ENCODE measurements around the gene FGF12.

- TF ChIP-seq EZH2 (IDR thresholded peaks at IDR 0.05; ENCODE audit: low read length, missing control alignments): no peak
- TF ChIP-seq, protein P1, sequence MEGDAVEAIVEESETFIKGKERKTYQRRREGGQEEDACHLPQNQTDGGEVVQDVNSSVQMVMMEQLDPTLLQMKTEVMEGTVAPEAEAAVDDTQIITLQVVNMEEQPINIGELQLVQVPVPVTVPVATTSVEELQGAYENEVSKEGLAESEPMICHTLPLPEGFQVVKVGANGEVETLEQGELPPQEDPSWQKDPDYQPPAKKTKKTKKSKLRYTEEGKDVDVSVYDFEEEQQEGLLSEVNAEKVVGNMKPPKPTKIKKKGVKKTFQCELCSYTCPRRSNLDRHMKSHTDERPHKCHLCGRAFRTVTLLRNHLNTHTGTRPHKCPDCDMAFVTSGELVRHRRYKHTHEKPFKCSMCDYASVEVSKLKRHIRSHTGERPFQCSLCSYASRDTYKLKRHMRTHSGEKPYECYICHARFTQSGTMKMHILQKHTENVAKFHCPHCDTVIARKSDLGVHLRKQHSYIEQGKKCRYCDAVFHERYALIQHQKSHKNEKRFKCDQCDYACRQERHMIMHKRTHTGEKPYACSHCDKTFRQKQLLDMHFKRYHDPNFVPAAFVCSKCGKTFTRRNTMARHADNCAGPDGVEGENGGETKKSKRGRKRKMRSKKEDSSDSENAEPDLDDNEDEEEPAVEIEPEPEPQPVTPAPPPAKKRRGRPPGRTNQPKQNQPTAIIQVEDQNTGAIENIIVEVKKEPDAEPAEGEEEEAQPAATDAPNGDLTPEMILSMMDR (conservative IDR thresholded peaks at IDR 0.05 in 1 of 2, IDR thresholded peaks at IDR 0.05 in 1 of 2; ENCODE audit: low read depth in 1 of 2, low read length in 2 of 2): no peak
Observed at GRCh38 chr3:192550356-192550755, 177.0 kb downstream of the FGF12 start.
